ENCODE results near the gene PAQR3. TPM values are rescaled to one million over a fixed set of nuclear protein-coding genes. Genes with fewer than 3 reads are reported as not detected.
"Not testable (repeated sequence)": the region's sequence is repeated elsewhere in the genome, so short reads cannot be mapped to it uniquely, and the experiment has no call there.

PAQR3 gene
- total RNA-seq, 1 donor, result 16.6 TPM

- H3K4me2 ChIP-seq (ENCODE audit: insufficient read depth, low read length), result peak overlapping the region; percentile 34
- no peaks in the 10 kb centered on the region for H4K20me1 ChIP-seq (ENCODE audit: insufficient read depth, low read length)
- peaks cover 3% of the 10 kb centered on the region for H3K36me3 ChIP-seq (ENCODE audit: insufficient read depth, low read length)
- H3K27me3 ChIP-seq (ENCODE audit: insufficient read depth, low read length), result no peaks in the 10 kb centered on the region
- H3K4me3 ChIP-seq (ENCODE audit: insufficient read depth, low read length), result no peak overlapping the region
- H2AFZ ChIP-seq (ENCODE audit: low read length), result peak overlapping the region; percentile 11
- no peaks in the 10 kb centered on the region for H3K79me2 ChIP-seq (ENCODE audit: insufficient read depth, low read length)
- TF ChIP-seq, protein P1, sequence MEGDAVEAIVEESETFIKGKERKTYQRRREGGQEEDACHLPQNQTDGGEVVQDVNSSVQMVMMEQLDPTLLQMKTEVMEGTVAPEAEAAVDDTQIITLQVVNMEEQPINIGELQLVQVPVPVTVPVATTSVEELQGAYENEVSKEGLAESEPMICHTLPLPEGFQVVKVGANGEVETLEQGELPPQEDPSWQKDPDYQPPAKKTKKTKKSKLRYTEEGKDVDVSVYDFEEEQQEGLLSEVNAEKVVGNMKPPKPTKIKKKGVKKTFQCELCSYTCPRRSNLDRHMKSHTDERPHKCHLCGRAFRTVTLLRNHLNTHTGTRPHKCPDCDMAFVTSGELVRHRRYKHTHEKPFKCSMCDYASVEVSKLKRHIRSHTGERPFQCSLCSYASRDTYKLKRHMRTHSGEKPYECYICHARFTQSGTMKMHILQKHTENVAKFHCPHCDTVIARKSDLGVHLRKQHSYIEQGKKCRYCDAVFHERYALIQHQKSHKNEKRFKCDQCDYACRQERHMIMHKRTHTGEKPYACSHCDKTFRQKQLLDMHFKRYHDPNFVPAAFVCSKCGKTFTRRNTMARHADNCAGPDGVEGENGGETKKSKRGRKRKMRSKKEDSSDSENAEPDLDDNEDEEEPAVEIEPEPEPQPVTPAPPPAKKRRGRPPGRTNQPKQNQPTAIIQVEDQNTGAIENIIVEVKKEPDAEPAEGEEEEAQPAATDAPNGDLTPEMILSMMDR (IDR thresholded peaks at IDR 0.05; ENCODE audit: extremely low read depth, low read depth, low read length), result no peak
- H3K27ac ChIP-seq (ENCODE audit: low read depth, low read length), result peak overlapping the region; percentile 52
- peaks cover 9% of the 10 kb centered on the region for H3K4me1 ChIP-seq (ENCODE audit: insufficient read depth, low read length)
- no peaks in the 10 kb centered on the region for H3K9me3 ChIP-seq (ENCODE audit: low read depth, low read length)
- DNase-seq (ENCODE audit: insufficient read length, low spot score, missing footprints), result no peak
These were observed 17.0 kb downstream of the PAQR3 start for GRCh38 chr4:78922207-78922606.

GRCh38 chr4:78910612-78911011 is 28.6 kb downstream of the PAQR3 start:
- Histone ChIP-seq H3K9me3 (ENCODE audit: low read depth, low read length) (no peaks in the 10 kb centered on the region), H2AFZ (ENCODE audit: low read length) (no peak overlapping the region), H3K27ac (ENCODE audit: low read depth, low read length) (no peak overlapping the region), H3K4me1 (ENCODE audit: insufficient read depth, low read length) (no peaks in the 10 kb centered on the region), H3K27me3 (ENCODE audit: insufficient read depth, low read length) (no peaks in the 10 kb centered on the region), H3K36me3 (ENCODE audit: insufficient read depth, low read length) (peaks cover 10% of the 10 kb centered on the region), H3K4me2 (ENCODE audit: insufficient read depth, low read length) (no peak overlapping the region), H3K4me3 (ENCODE audit: insufficient read depth, low read length) (no peak overlapping the region), H3K79me2 (ENCODE audit: insufficient read depth, low read length) (no peaks in the 10 kb centered on the region), H4K20me1 (ENCODE audit: insufficient read depth, low read length) (no peaks in the 10 kb centered on the region)
- TF ChIP-seq, protein P1 (IDR thresholded peaks at IDR 0.05; ENCODE audit: extremely low read depth, low read depth, low read length), result no peak
- no peak for DNase-seq (ENCODE audit: insufficient read length, low spot score, missing footprints)

GRCh38 chr4:78908974-78909373 is 30.3 kb downstream of the PAQR3 start:
- not testable (repeated sequence) for H3K27me3 ChIP-seq (ENCODE audit: insufficient read depth, low read length); H3K4me2 ChIP-seq (ENCODE audit: insufficient read depth, low read length); H4K20me1 ChIP-seq (ENCODE audit: insufficient read depth, low read length); H3K79me2 ChIP-seq (ENCODE audit: insufficient read depth, low read length); H3K4me1 ChIP-seq (ENCODE audit: insufficient read depth, low read length); H3K9me3 ChIP-seq (ENCODE audit: low read depth, low read length); H2AFZ ChIP-seq (ENCODE audit: low read length); H3K27ac ChIP-seq (ENCODE audit: low read depth, low read length); H3K4me3 ChIP-seq (ENCODE audit: insufficient read depth, low read length); DNase-seq (ENCODE audit: insufficient read length, low spot score, missing footprints); H3K36me3 ChIP-seq (ENCODE audit: insufficient read depth, low read length)

GRCh38 chr4:78907638-78908037 is 31.6 kb downstream of the PAQR3 start:
- no peaks in the 10 kb centered on the region for H4K20me1 ChIP-seq (ENCODE audit: insufficient read depth, low read length)
- no peaks in the 10 kb centered on the region for H3K79me2 ChIP-seq (ENCODE audit: insufficient read depth, low read length)
- H3K4me1 ChIP-seq (ENCODE audit: insufficient read depth, low read length), result no peaks in the 10 kb centered on the region
- TF ChIP-seq, protein P1 (IDR thresholded peaks at IDR 0.05; ENCODE audit: extremely low read depth, low read depth, low read length), result no peak
- no peak overlapping the region for H3K27ac ChIP-seq (ENCODE audit: low read depth, low read length)
- H3K4me3 ChIP-seq (ENCODE audit: insufficient read depth, low read length), result no peak overlapping the region
- H3K9me3 ChIP-seq (ENCODE audit: low read depth, low read length), result no peaks in the 10 kb centered on the region
- H3K4me2 ChIP-seq (ENCODE audit: insufficient read depth, low read length), result no peak overlapping the region
- peaks cover 10% of the 10 kb centered on the region for H3K36me3 ChIP-seq (ENCODE audit: insufficient read depth, low read length)
- DNase-seq (ENCODE audit: insufficient read length, low spot score, missing footprints), result no peak
- no peaks in the 10 kb centered on the region for H3K27me3 ChIP-seq (ENCODE audit: insufficient read depth, low read length)
- H2AFZ ChIP-seq (ENCODE audit: low read length), result no peak overlapping the region
